Activated T-helper 2 cell treated with anti-CD3 and anti-CD28 coated beads, Interferon-gamma antibody, Interleukin-2, Interleukin-4, amounts not matched to agents 10 μg/mL and 5 μg/mL and 100 μg/mL, durations not matched to agents 14 hours and 24 hours and 36 hours (primary cell): Measurements from ENCODE around the gene AGBL2. TPM values are rescaled to one million over a fixed set of nuclear protein-coding genes. Genes with fewer than 3 reads are reported as not detected.
"Not testable (repeated sequence)": the region's sequence is repeated elsewhere in the genome, so short reads cannot be mapped to it uniquely, and the experiment has no call there.

Source experiments
- DNase-seq: peaks from one replicate; pipeline ENCODE4 v3.0.0; 2021; ENCODE audit warnings: low spot score
- H3K27ac Mint-ChIP-seq: one replicate; pipeline ENCODE4 v1.8.0; 2021; ENCODE audit warnings: mixed read lengths
- H3K27me3 Mint-ChIP-seq: one replicate; pipeline ENCODE4 v1.8.0; 2021; ENCODE audit warnings: low read depth, mixed read lengths
- H3K36me3 Mint-ChIP-seq: one replicate; pipeline ENCODE4 v1.8.0; 2021; ENCODE audit warnings: low read depth, mixed read lengths
- H3K4me1 Mint-ChIP-seq: one replicate; pipeline ENCODE4 v1.8.0; 2021; ENCODE audit warnings: low read depth, mixed read lengths
- H3K4me3 Mint-ChIP-seq: one replicate; pipeline ENCODE4 v1.8.0; 2021; ENCODE audit warnings: low read depth, mild to moderate bottlenecking, moderate library complexity, mixed read lengths
- H3K9me3 Mint-ChIP-seq: one replicate; pipeline ENCODE4 v1.8.0; 2021; ENCODE audit warnings: mixed read lengths
- intact Hi-C: fragments of 100-400 bp; cut with micrococcal nuclease; formaldehyde crosslinking; loops from one replicate; pipeline ENCODE4 v1.15.1; 2023
- total RNA-seq: library from RNA; stranded (reverse); gene quantifications from 2 replicates; pipeline ENCODE4 v1.2.3, GENCODE V29; 2022

AGBL2 gene, protein sequence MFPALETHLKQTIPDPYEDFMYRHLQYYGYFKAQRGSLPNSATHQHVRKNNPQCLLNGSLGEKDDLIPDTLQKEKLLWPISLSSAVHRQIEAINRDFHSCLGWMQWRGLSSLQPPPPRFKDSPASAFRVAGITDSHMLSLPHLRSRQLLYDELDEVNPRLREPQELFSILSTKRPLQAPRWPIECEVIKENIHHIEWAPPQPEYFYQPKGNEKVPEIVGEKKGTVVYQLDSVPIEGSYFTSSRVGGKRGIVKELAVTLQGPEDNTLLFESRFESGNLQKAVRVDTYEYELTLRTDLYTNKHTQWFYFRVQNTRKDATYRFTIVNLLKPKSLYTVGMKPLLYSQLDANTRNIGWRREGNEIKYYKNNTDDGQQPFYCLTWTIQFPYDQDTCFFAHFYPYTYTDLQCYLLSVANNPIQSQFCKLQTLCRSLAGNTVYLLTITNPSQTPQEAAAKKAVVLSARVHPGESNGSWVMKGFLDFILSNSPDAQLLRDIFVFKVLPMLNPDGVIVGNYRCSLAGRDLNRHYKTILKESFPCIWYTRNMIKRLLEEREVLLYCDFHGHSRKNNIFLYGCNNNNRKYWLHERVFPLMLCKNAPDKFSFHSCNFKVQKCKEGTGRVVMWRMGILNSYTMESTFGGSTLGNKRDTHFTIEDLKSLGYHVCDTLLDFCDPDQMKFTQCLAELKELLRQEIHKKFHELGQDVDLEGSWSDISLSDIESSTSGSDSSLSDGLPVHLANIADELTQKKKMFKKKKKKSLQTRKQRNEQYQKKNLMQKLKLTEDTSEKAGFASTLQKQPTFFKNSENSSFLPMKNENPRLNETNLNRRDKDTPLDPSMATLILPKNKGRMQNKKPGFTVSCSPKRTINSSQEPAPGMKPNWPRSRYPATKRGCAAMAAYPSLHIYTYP
- total RNA-seq = 3.6 and 5.1 TPM in 2 replicates

- Mint-ChIP-seq H3K36me3 (peaks cover 36% of the 10 kb centered on the region), H3K4me1 (peaks cover 21% of the 10 kb centered on the region), H3K27me3 (no peaks in the 10 kb centered on the region), H3K27ac (peak within 1 kb of the TSS; percentile 95), H3K9me3 (no peaks in the 10 kb centered on the region), H3K4me3 (peak within 1 kb of the TSS; percentile 92)
- intact Hi-C loops = loop anchor here (1.0 kb wide), 1 partner anchor 73 kb away; the partner anchor contains the start of gene MTCH2
- peak; percentile 83 for DNase-seq
Measured at GRCh38 chr11:47715082-47715669, at the start of gene AGBL2. TSS of gene AGBL2 (minus strand) at chr11:47715369. CDS start at chr11:47714650, 719 bp downstream.

DNA sequence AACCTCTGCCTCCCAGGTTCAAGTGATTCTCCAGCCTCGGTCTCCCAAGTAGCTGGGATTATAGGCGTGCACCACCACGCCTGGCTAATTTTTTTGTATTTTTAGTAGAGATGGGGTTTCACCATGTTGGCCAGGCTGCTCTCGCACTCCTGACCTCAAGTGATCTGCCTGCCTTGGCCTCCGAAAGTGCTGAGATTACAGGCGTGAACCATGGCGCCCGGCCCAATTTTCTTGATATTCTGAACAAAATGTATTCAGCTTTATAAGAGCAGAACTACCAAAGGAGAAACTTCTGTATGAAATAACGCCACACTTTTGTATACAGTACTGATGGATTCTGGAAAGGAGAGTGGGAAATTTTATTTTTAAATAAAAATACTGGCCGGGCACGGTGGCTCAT, 44.1 kb upstream of the AGBL2 start:
- H3K4me3 Mint-ChIP-seq, H3K9me3 Mint-ChIP-seq, H3K27ac Mint-ChIP-seq, intact Hi-C loops, H3K4me1 Mint-ChIP-seq, H3K27me3 Mint-ChIP-seq, DNase-seq: not testable (repeated sequence)
- H3K36me3 Mint-ChIP-seq = peaks cover 79% of the 10 kb centered on the region

GRCh38 chr11:47756208-47756607, 41.0 kb upstream of the AGBL2 start:
- intact Hi-C loops = no loop called here
- Mint-ChIP-seq H3K36me3 (peaks cover 81% of the 10 kb centered on the region), H3K4me3 (no peak overlapping the region), H3K9me3 (no peaks in the 10 kb centered on the region), H3K27me3 (no peaks in the 10 kb centered on the region), H3K4me1 (peaks cover 4% of the 10 kb centered on the region), H3K27ac (no peak overlapping the region)
- no peak for DNase-seq

DNA sequence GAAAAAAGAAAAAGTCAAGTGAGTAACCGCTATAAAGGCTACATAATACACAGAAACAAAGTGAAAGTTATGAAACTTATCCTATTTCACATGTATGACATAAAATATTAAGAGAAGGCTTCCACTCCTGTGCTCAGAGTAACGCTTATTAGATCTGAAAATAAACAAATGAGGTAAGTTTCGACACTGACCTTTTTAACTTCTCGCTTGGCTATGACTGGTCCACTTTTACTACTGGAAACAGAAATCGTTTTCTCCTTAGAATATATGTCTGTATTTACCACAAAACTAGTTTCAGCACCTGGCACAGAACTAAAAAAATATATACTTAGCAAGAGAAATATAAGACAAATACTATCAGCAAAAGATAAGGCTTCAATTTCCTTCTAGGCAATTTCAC, 35.6 kb upstream of the AGBL2 start:
- intact Hi-C loops = no loop called here
- no peak overlapping the region for H3K27ac Mint-ChIP-seq
- no peak overlapping the region for H3K4me3 Mint-ChIP-seq
- H3K36me3 Mint-ChIP-seq = peaks cover 65% of the 10 kb centered on the region
- DNase-seq = no peak
- H3K9me3 Mint-ChIP-seq = no peaks in the 10 kb centered on the region
- no peaks in the 10 kb centered on the region for H3K27me3 Mint-ChIP-seq
- H3K4me1 Mint-ChIP-seq = peaks cover 6% of the 10 kb centered on the region

DNA sequence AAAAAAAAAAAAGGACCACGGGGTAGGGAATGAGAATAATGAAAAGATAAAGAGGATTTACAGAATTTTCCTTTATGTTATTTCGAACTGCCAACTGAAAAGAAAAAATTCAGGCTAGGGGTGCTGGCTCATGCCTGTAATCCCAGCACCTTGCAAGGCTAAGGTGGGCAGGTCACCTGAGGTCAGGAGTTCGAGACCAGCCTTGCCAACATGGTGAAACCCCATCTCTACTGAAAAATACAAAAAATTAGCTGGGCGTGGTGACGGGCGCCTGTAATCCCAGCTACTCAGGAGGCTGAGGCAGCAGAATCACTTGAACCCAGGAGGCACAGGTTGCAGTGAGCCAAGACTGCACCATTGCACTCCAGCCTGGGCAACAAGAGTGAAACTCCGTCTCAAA, 27.3 kb upstream of the AGBL2 start:
- intact Hi-C loops, H3K4me3 Mint-ChIP-seq, H3K4me1 Mint-ChIP-seq, H3K27ac Mint-ChIP-seq, DNase-seq, H3K27me3 Mint-ChIP-seq, H3K9me3 Mint-ChIP-seq: not testable (repeated sequence)
- H3K36me3 Mint-ChIP-seq = peaks cover 82% of the 10 kb centered on the region

GRCh38 chr11:47737817-47738216, 22.6 kb upstream of the AGBL2 start:
- H3K27me3 Mint-ChIP-seq, H3K27ac Mint-ChIP-seq, H3K4me3 Mint-ChIP-seq, DNase-seq, H3K9me3 Mint-ChIP-seq, intact Hi-C loops, H3K4me1 Mint-ChIP-seq: not testable (repeated sequence)
- peaks cover 71% of the 10 kb centered on the region for H3K36me3 Mint-ChIP-seq

DNA sequence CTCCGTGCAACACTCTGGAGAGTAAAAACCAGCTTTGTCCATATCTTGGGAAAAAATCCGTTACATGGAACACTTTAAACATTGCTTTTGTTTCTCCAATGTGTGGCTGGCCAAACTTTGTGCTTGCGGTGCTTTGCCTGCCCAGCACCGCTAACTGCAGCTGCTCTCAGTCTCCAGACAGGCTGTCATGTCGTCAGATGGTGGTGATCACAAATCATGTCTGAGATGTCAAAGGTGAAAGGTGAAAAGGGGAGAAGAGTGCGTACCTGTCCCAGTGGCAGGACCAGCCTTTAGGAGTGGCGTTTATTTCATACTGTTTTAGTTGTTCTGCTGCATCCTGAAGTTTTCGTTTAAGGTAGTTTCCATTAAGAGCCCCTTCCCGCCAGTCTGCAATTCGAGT, 17.1 kb upstream of the AGBL2 start:
- H3K27me3 Mint-ChIP-seq = no peaks in the 10 kb centered on the region
- DNase-seq = no peak
- no peak overlapping the region for H3K27ac Mint-ChIP-seq
- peaks cover 7% of the 10 kb centered on the region for H3K4me1 Mint-ChIP-seq
- peaks cover 84% of the 10 kb centered on the region for H3K36me3 Mint-ChIP-seq
- no peaks in the 10 kb centered on the region for H3K9me3 Mint-ChIP-seq
- intact Hi-C loops = no loop called here
- no peak overlapping the region for H3K4me3 Mint-ChIP-seq

GRCh38 chr11:47731475-47731874, 16.3 kb upstream of the AGBL2 start:
- Mint-ChIP-seq H3K4me1 (peaks cover 9% of the 10 kb centered on the region), H3K9me3 (no peaks in the 10 kb centered on the region), H3K4me3 (no peak overlapping the region), H3K27ac (no peak overlapping the region), H3K27me3 (no peaks in the 10 kb centered on the region), H3K36me3 (peaks cover 79% of the 10 kb centered on the region)
- no peak for DNase-seq
- intact Hi-C loops = no loop called here

GRCh38 chr11:47726878-47727514, 11.8 kb upstream of the AGBL2 start:
- intact Hi-C loops = no loop called here
- H3K36me3 Mint-ChIP-seq = peaks cover 80% of the 10 kb centered on the region

DNA sequence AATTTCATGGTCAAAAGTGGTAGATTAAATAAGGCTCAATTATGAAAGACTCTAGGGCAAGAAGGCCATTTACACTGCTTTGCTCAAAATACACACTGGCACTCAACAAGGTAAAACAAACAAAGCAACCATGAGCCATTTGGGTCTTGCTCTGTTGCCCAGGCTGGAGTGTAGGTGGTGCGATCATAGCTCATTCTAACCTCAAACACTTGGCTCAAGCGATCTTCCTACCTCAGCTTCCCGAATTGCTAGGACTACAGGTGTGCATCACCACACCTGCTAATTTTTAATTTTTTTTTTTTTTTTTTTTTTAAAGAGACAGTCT, 10.9 kb upstream of the AGBL2 start:
- intact Hi-C loops = no loop called here
- Mint-ChIP-seq H3K27ac (no peak overlapping the region), H3K9me3 (no peaks in the 10 kb centered on the region), H3K4me1 (peaks cover 7% of the 10 kb centered on the region), H3K36me3 (peaks cover 79% of the 10 kb centered on the region), H3K27me3 (no peaks in the 10 kb centered on the region), H3K4me3 (no peak overlapping the region)
- DNase-seq = no peak

More at GRCh38 chr11:47726878-47727514, 11.8 kb upstream of the AGBL2 start:
- Mint-ChIP-seq H3K4me3 (no peak overlapping the region), H3K4me1 (peaks cover 12% of the 10 kb centered on the region), H3K27ac (no peak overlapping the region), H3K27me3 (no peaks in the 10 kb centered on the region), H3K9me3 (no peaks in the 10 kb centered on the region)
- DNase-seq = no peak

DNA sequence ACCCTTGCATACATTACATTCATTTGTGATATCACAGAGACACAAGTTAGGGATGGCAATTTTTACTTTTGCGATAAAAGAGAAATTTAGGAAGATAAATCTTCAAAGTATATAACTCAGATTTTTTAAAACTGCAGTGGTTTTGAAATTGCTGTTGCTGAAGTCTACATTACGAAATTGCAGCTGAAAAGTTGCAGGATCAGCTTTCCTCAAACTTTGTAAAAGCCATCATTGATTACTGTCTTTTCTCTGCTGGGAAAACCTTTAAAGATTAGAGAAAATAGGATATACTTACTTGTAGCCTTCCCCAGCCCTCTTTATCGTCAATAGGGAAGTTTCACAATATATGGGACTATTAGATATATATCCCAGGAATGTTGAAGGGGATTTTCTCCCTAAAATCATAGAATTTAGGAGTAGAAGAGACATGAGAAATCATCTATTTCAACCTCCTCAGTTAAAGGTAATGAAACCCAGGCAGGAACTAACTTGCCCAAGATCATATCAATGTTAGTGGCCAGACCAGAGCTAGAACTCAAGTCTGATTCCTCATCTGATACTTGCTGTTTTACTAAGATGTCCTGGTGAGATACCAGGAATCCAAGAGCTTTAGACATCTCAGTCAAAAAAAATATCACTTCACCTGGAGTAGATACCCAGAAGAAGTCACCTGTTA, 10.4 kb upstream of the AGBL2 start:
- Mint-ChIP-seq H3K9me3 (no peaks in the 10 kb centered on the region), H3K4me1 (peaks cover 7% of the 10 kb centered on the region), H3K4me3 (no peak overlapping the region), H3K27ac (no peak overlapping the region), H3K36me3 (peaks cover 76% of the 10 kb centered on the region), H3K27me3 (no peaks in the 10 kb centered on the region)
- intact Hi-C loops = no loop called here
- DNase-seq = no peak

DNA sequence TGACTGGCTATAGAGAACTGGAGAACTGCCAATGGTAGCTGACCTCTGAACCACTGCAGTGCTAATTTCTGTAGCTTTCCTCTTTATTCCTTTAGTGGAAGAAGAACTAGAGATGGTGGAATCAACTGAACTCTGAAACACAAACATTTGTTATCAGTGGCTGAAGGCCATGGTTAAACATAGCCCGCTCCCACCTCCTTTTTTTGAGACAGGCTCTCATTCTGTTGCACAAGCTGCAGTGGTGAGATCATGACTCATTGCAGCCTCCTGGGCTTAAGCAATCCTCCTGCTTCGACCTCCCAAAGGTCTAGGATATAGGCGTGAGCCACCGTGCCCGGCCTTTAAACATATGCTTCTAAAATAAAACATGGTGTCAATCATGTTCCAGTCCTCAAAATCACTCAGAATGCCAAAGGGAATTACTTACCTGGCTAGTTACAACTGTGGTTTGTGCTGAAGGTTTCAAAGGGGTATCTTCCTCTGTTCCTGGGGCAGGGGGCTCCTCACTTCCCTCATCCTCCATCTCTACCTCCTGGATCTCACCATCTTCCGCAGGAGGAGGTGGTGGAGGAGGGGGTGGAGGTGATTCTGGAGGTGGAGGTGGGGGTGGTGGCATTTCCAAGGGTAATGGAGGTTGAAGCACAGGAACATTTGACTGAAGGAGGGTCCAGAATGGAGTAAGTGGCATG, 9.0 kb upstream of the AGBL2 start:
- no peak for DNase-seq
- intact Hi-C loops = no loop called here
- no peak overlapping the region for H3K27ac Mint-ChIP-seq
- H3K27me3 Mint-ChIP-seq = no peaks in the 10 kb centered on the region
- H3K36me3 Mint-ChIP-seq = peaks cover 72% of the 10 kb centered on the region
- no peaks in the 10 kb centered on the region for H3K9me3 Mint-ChIP-seq
- H3K4me1 Mint-ChIP-seq = peaks cover 7% of the 10 kb centered on the region
- H3K4me3 Mint-ChIP-seq = no peak overlapping the region
